HL-60 (cell line): ENCODE data around the gene SFPQ.

Source experiments
- DNase-seq, 2 experiments: peaks; one replicate each; pipeline ENCODE4 v3.0.0-alpha.2; 2010 to 2020; ENCODE audit warnings: low read depth in 1 of 2, low spot score in 1 of 2
- H3K27ac ChIP-seq: fragments of 250-450 bp; sonication (Bioruptor Pico); replicated peaks from 2 replicates; pipeline ENCODE4 v1.5.1; 2020; ENCODE audit warnings: mild to moderate bottlenecking, moderate library complexity
- H3K27me3 ChIP-seq: fragments of 250-450 bp; sonication (Bioruptor Pico); 2 replicates; pipeline ENCODE4 v1.5.1; 2021; ENCODE audit warnings: mild to moderate bottlenecking, moderate library complexity; ENCODE audit not compliant: insufficient read depth, poor library complexity, severe bottlenecking
- H3K4me3 ChIP-seq: replicated peaks from 2 replicates; pipeline ENCODE4 v1.5.1; 2011; ENCODE audit warnings: mild to moderate bottlenecking, control low read depth, low read length; ENCODE audit not compliant: insufficient read depth
- CTCF ChIP-seq: IDR thresholded peaks from one replicate; pipeline ENCODE4 v1.5.1; 2011; ENCODE audit warnings: low read length, control low read depth, inconsistent platforms; ENCODE audit not compliant: insufficient read depth
- GABPA ChIP-seq: IDR thresholded peaks from 2 replicates; pipeline ENCODE4 v1.6.1; 2012; ENCODE audit warnings: low read depth
- POLR2AphosphoS5 ChIP-seq: IDR thresholded peaks from 2 replicates; pipeline ENCODE4 v1.6.1; 2012; ENCODE audit warnings: low read depth
- SPI1 ChIP-seq: IDR thresholded peaks from 2 replicates; pipeline ENCODE4 v1.6.1; 2012; ENCODE audit warnings: low read depth, mild to moderate bottlenecking, borderline replicate concordance
- TF ChIP-seq, protein P1 (sequence below): IDR thresholded peaks from 2 replicates; pipeline ENCODE4 v1.6.1; 2012; ENCODE audit warnings: low read depth; ENCODE audit not compliant: insufficient replicate concordance

Gene SFPQ

DNA sequence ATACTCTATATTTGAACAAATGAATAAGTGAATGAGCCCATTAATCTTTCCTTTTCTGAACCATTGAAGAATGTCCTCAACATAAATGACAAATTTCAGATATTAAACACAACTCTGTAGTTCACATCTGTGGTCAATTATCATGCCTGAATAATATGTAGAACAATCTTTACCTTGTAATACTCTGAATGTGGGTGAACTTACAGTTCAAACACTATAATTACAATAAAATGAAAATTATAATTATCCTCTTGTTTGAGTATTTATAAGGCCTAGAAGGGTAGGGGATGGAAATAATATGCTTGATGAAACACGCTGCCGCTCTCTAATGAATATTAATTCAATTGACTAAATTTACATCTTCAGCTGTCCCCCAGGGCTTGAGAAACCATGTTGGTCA is 8.7 kb upstream of the SFPQ start:
- no peak for DNase-seq
- H3K27me3 ChIP-seq = no peaks in the 10 kb centered on the region
- no peak overlapping the region for H3K27ac ChIP-seq
- no peak for TF ChIP-seq GABPA
- no peak overlapping the region for H3K4me3 ChIP-seq

GRCh38 chr1:35192056-35192852 is 691 bp downstream of the SFPQ start:
- Histone ChIP-seq H3K27ac (peak overlapping the region; percentile 98), H3K4me3 (peak overlapping the region; percentile 91), H3K27me3 (no peaks in the 10 kb centered on the region)
- TF ChIP-seq POLR2AphosphoS5 = peak; percentile 69; the same call in 1 of the 2 replicates
- TF ChIP-seq GABPA = no peak
- peak in 1 of 2 experiments; percentile 78 for DNase-seq

DNA sequence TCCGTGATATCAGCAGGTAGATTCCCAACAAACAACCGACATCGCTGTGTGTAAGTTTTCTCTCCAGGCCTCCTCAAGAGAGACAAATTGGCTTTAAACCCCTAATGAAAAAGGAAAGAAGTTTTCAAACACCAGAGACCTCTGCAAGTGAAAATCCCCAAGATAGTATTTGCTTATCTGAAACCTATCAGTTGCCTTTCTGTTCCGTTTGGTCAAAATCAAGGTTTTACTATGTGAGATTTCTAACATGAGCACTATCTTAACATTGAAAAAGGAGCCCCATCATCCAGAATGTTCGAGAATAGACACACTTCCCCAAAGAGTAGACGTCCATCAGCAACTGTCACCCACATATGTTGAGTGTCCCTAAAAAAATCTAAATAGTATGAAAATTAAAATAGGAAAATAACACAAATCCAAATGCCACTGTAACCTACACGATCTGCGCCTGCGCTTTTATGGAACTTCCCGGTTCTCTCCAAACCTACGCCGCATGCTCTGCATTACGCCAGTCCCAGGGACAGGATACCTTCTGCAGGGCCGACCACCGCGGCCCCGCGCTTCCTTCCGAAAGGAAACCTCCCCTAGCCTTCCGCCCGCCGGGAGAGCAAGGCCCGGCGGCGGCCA is 1.4 kb downstream of the SFPQ start:
- Histone ChIP-seq H3K27ac (peak overlapping the region; percentile 98), H3K4me3 (peak overlapping the region; percentile 91), H3K27me3 (no peaks in the 10 kb centered on the region)
- TF ChIP-seq POLR2AphosphoS5 (no peak; the same call in 1 of the 2 replicates), SPI1 (no peak)
- TF ChIP-seq, protein P1, sequence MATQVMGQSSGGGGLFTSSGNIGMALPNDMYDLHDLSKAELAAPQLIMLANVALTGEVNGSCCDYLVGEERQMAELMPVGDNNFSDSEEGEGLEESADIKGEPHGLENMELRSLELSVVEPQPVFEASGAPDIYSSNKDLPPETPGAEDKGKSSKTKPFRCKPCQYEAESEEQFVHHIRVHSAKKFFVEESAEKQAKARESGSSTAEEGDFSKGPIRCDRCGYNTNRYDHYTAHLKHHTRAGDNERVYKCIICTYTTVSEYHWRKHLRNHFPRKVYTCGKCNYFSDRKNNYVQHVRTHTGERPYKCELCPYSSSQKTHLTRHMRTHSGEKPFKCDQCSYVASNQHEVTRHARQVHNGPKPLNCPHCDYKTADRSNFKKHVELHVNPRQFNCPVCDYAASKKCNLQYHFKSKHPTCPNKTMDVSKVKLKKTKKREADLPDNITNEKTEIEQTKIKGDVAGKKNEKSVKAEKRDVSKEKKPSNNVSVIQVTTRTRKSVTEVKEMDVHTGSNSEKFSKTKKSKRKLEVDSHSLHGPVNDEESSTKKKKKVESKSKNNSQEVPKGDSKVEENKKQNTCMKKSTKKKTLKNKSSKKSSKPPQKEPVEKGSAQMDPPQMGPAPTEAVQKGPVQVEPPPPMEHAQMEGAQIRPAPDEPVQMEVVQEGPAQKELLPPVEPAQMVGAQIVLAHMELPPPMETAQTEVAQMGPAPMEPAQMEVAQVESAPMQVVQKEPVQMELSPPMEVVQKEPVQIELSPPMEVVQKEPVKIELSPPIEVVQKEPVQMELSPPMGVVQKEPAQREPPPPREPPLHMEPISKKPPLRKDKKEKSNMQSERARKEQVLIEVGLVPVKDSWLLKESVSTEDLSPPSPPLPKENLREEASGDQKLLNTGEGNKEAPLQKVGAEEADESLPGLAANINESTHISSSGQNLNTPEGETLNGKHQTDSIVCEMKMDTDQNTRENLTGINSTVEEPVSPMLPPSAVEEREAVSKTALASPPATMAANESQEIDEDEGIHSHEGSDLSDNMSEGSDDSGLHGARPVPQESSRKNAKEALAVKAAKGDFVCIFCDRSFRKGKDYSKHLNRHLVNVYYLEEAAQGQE = no peak
- DNase-seq = no peak

GRCh38 chr1:35190784-35191183 is 2.2 kb downstream of the SFPQ start:
- DNase-seq = no peak
- H3K27me3 ChIP-seq = no peaks in the 10 kb centered on the region
- peak overlapping the region; percentile 98; the same call in 1 of the 2 replicates for H3K27ac ChIP-seq
- H3K4me3 ChIP-seq = peak overlapping the region; percentile 91
- TF ChIP-seq, protein P1 = no peak
- TF ChIP-seq POLR2AphosphoS5 (no peak), CTCF (no peak), SPI1 (no peak), GABPA (no peak)

GRCh38 chr1:35188578-35189392 is 4.2 kb downstream of the SFPQ start:
- H3K4me3 ChIP-seq = no peak overlapping the region
- H3K27ac ChIP-seq = no peak overlapping the region
- H3K27me3 ChIP-seq = no peaks in the 10 kb centered on the region
- no peak for DNase-seq
- TF ChIP-seq, protein P1 = no peak
- no peak for TF ChIP-seq CTCF
- TF ChIP-seq SPI1 = no peak
- no peak for TF ChIP-seq POLR2AphosphoS5
- no peak for TF ChIP-seq GABPA
